Chondrocyte (in vitro differentiated cells): ENCODE data around the gene LRRC8C. TPM values are rescaled to one million over a fixed set of nuclear protein-coding genes. Genes with fewer than 3 reads are reported as not detected.

Experiments
- DNase-seq: peaks from one replicate; pipeline ENCODE4 v3.0.0; 2021; ENCODE audit warnings: mixed read lengths, low spot score
- H3K27ac Mint-ChIP-seq: one replicate; pipeline ENCODE4 v1.8.0; 2021; ENCODE audit warnings: mild to moderate bottlenecking, moderate library complexity, mixed read lengths; ENCODE audit not compliant: unreplicated experiment
- H3K27me3 Mint-ChIP-seq: 2 replicates; pipeline ENCODE4 v1.8.0; 2021; ENCODE audit warnings: low read depth, mixed read lengths
- H3K36me3 Mint-ChIP-seq: 2 replicates; pipeline ENCODE4 v1.8.0; 2021; ENCODE audit warnings: low read depth, mixed read lengths
- H3K4me1 Mint-ChIP-seq: 2 replicates; pipeline ENCODE4 v1.8.0; 2021; ENCODE audit warnings: low read depth, mild to moderate bottlenecking, mixed read lengths
- H3K4me3 Mint-ChIP-seq: one replicate; pipeline ENCODE4 v1.8.0; 2021; ENCODE audit warnings: mild to moderate bottlenecking, moderate library complexity, mixed read lengths; ENCODE audit not compliant: unreplicated experiment
- H3K9me3 Mint-ChIP-seq: 2 replicates; pipeline ENCODE4 v1.8.0; 2021; ENCODE audit warnings: low read depth, mixed read lengths
- CTCF ChIP-seq: fragments of 200-600 bp; sonication (generic); IDR thresholded peaks from 2 replicates; pipeline ENCODE4 v1.5.0; 2021; ENCODE audit warnings: antibody characterized with exemption, mild to moderate bottlenecking, moderate library complexity
- total RNA-seq: library from RNA; stranded (reverse); gene quantifications from 3 replicates; pipeline ENCODE4 v1.2.1, GENCODE V29; 2021

The LRRC8C gene
- total RNA-seq, 1 donor from 2014 or later = 2.3 TPM

GRCh38 chr1:89604414-89604735 lies 28.5 kb upstream of the LRRC8C start:
- Mint-ChIP-seq H3K27ac (no peak overlapping the region), H3K27me3 (peaks cover 5% of the 10 kb centered on the region)
- no peak for TF ChIP-seq CTCF

GRCh38 chr1:89605692-89606091 lies 27.2 kb upstream of the LRRC8C start:
- TF ChIP-seq CTCF = no peak
- Mint-ChIP-seq H3K4me3 (no peak overlapping the region), H3K4me1 (peaks cover 23% of the 10 kb centered on the region), H3K36me3 (no peaks in the 10 kb centered on the region), H3K9me3 (no peaks in the 10 kb centered on the region), H3K27ac (no peak overlapping the region), H3K27me3 (peaks cover 5% of the 10 kb centered on the region)
- DNase-seq = no peak

More at GRCh38 chr1:89604414-89604735, 28.5 kb upstream of the LRRC8C start:
- H3K4me1 Mint-ChIP-seq = peaks cover 23% of the 10 kb centered on the region
- no peaks in the 10 kb centered on the region for H3K36me3 Mint-ChIP-seq
- no peak for DNase-seq
- no peak overlapping the region for H3K4me3 Mint-ChIP-seq
- no peaks in the 10 kb centered on the region for H3K9me3 Mint-ChIP-seq

GRCh38 chr1:89606227-89606980 lies 26.5 kb upstream of the LRRC8C start:
- Mint-ChIP-seq H3K9me3 (no peaks in the 10 kb centered on the region), H3K27ac (no peak overlapping the region), H3K27me3 (peaks cover 5% of the 10 kb centered on the region), H3K36me3 (no peaks in the 10 kb centered on the region), H3K4me3 (no peak overlapping the region), H3K4me1 (peaks cover 23% of the 10 kb centered on the region)
- no peak for TF ChIP-seq CTCF
- DNase-seq = no peak

GRCh38 chr1:89607156-89607555 lies 25.8 kb upstream of the LRRC8C start:
- no peak overlapping the region for H3K27ac Mint-ChIP-seq
- H3K4me3 Mint-ChIP-seq = no peak overlapping the region
- DNase-seq = no peak
- H3K4me1 Mint-ChIP-seq = peaks cover 23% of the 10 kb centered on the region
- H3K27me3 Mint-ChIP-seq = no peaks in the 10 kb centered on the region
- no peak for TF ChIP-seq CTCF
- H3K36me3 Mint-ChIP-seq = no peaks in the 10 kb centered on the region
- no peaks in the 10 kb centered on the region for H3K9me3 Mint-ChIP-seq

GRCh38 chr1:89607586-89608318 lies 25.2 kb upstream of the LRRC8C start:
- no peak for TF ChIP-seq CTCF
- no peaks in the 10 kb centered on the region for H3K9me3 Mint-ChIP-seq
- peaks cover 23% of the 10 kb centered on the region for H3K4me1 Mint-ChIP-seq
- no peak overlapping the region for H3K4me3 Mint-ChIP-seq
- no peak overlapping the region for H3K27ac Mint-ChIP-seq
- H3K36me3 Mint-ChIP-seq = no peaks in the 10 kb centered on the region
- no peak for DNase-seq
- no peaks in the 10 kb centered on the region for H3K27me3 Mint-ChIP-seq
